ENCODE measurements around the gene C20orf204.
A peak's percentile ranks its signal among the peaks of the same experiment; 100 is the strongest.

The C20orf204 gene

GRCh38 chr20:64062276-64062595 is 26.3 kb downstream of the C20orf204 start:
- no peak for TF ChIP-seq CTCF (IDR thresholded peaks at IDR 0.05)
- H3K4me1 ChIP-seq: peaks cover 0 to 32% (median 23%) of the 10 kb centered on the region in 4 donors
- no peaks in the 10 kb centered on the region for H3K36me3 ChIP-seq
- no peak for DNase-seq
- H3K9me3 ChIP-seq: no peaks in the 10 kb centered on the region
- peaks cover 0 to 14% of the 10 kb centered on the region in 2 donors for H3K27me3 ChIP-seq
- intact Hi-C loops (cut with DNase I; ENCODE audit: low total_unique reads): no loop called here
- peak overlapping the region; percentile 87 to 89 for H3K27ac ChIP-seq
- peak overlapping the region; percentile 87 to 90 for H3K4me3 ChIP-seq

GRCh38 chr20:64062596-64063388 is 26.8 kb downstream of the C20orf204 start, which contains the start of gene TCEA2:
TSS of gene TCEA2 (plus strand) at chr20:64063198. CDS start at chr20:64063313, 115 bp downstream.
- Histone ChIP-seq H3K27ac (peak within 1 kb of the TSS; percentile 87 to 89), H3K9me3 (no peaks in the 10 kb centered on the region), H3K36me3 (no peaks in the 10 kb centered on the region), H3K4me1 (peaks cover 0 to 32% (median 23%) of the 10 kb centered on the region in 4 donors), H3K27me3 (peaks cover 0 to 8% of the 10 kb centered on the region in 2 donors), H3K4me3 (peak within 1 kb of the TSS; percentile 87 to 90)
- peak; percentile 96 to 98 for DNase-seq
- TF ChIP-seq CTCF (IDR thresholded peaks at IDR 0.05): no peak
- intact Hi-C loops (cut with DNase I; ENCODE audit: low total_unique reads): no loop called here

- peak in 1 of 2 donors; percentile 80 for DNase-seq
- Histone ChIP-seq H3K27ac (peak overlapping the region; percentile 87 to 89), H3K36me3 (peaks cover 0 to 6% (median 0%) of the 10 kb centered on the region in 3 donors), H3K4me1 (peaks cover 0 to 32% (median 23%) of the 10 kb centered on the region in 4 donors), H3K4me3 (peak overlapping the region; percentile 87 to 90), H3K27me3 (peaks cover 0 to under 1% of the 10 kb centered on the region in 2 donors), H3K9me3 (no peaks in the 10 kb centered on the region)
- intact Hi-C loops (cut with DNase I; ENCODE audit: low total_unique reads): no loop called here
- TF ChIP-seq CTCF (IDR thresholded peaks at IDR 0.05): no peak
These were observed 27.6 kb downstream of the C20orf204 start for GRCh38 chr20:64063389-64064144.

GRCh38 chr20:64064145-64064698 is 28.2 kb downstream of the C20orf204 start:
- no peak for TF ChIP-seq CTCF (IDR thresholded peaks at IDR 0.05)
- H3K36me3 ChIP-seq: peaks cover 0 to 7% (median 0%) of the 10 kb centered on the region in 3 donors
- H3K27me3 ChIP-seq: no peaks in the 10 kb centered on the region
- intact Hi-C loops (cut with DNase I; ENCODE audit: low total_unique reads): no loop called here
- peak overlapping the region; percentile 87 to 89 for H3K27ac ChIP-seq
- H3K4me3 ChIP-seq: peak overlapping the region; percentile 87 to 90
- no peaks in the 10 kb centered on the region for H3K9me3 ChIP-seq
- peaks cover 0 to 32% (median 23%) of the 10 kb centered on the region in 4 donors for H3K4me1 ChIP-seq
- DNase-seq: peak in 1 of 2 donors; percentile 80

GRCh38 chr20:64065062-64065973 is 29.3 kb downstream of the C20orf204 start:
- Histone ChIP-seq H3K9me3 (no peaks in the 10 kb centered on the region), H3K36me3 (peaks cover 0 to 17% (median 4%) of the 10 kb centered on the region in 3 donors), H3K4me3 (no peak overlapping the region), H3K27me3 (no peaks in the 10 kb centered on the region), H3K4me1 (peaks cover 0 to 32% (median 23%) of the 10 kb centered on the region in 4 donors), H3K27ac (no peak overlapping the region)
- intact Hi-C loops (cut with DNase I; ENCODE audit: low total_unique reads): no loop called here
- TF ChIP-seq CTCF (IDR thresholded peaks at IDR 0.05): no peak
- DNase-seq: no peak
